HG02623 (cell line): ENCODE results near the gene GARNL3.

Experiments
- ATAC-seq: cut with Tn5 transposase; IDR thresholded peaks from one replicate; pipeline ENCODE4 v1.9.1; 2021; ENCODE audit warnings: moderate library complexity; ENCODE audit not compliant: unreplicated experiment

GARNL3 gene, protein sequence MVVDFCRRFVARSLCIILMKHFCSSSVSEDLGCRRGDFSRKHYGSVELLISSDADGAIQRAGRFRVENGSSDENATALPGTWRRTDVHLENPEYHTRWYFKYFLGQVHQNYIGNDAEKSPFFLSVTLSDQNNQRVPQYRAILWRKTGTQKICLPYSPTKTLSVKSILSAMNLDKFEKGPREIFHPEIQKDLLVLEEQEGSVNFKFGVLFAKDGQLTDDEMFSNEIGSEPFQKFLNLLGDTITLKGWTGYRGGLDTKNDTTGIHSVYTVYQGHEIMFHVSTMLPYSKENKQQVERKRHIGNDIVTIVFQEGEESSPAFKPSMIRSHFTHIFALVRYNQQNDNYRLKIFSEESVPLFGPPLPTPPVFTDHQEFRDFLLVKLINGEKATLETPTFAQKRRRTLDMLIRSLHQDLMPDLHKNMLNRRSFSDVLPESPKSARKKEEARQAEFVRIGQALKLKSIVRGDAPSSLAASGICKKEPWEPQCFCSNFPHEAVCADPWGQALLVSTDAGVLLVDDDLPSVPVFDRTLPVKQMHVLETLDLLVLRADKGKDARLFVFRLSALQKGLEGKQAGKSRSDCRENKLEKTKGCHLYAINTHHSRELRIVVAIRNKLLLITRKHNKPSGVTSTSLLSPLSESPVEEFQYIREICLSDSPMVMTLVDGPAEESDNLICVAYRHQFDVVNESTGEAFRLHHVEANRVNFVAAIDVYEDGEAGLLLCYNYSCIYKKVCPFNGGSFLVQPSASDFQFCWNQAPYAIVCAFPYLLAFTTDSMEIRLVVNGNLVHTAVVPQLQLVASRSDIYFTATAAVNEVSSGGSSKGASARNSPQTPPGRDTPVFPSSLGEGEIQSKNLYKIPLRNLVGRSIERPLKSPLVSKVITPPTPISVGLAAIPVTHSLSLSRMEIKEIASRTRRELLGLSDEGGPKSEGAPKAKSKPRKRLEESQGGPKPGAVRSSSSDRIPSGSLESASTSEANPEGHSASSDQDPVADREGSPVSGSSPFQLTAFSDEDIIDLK

DNA sequence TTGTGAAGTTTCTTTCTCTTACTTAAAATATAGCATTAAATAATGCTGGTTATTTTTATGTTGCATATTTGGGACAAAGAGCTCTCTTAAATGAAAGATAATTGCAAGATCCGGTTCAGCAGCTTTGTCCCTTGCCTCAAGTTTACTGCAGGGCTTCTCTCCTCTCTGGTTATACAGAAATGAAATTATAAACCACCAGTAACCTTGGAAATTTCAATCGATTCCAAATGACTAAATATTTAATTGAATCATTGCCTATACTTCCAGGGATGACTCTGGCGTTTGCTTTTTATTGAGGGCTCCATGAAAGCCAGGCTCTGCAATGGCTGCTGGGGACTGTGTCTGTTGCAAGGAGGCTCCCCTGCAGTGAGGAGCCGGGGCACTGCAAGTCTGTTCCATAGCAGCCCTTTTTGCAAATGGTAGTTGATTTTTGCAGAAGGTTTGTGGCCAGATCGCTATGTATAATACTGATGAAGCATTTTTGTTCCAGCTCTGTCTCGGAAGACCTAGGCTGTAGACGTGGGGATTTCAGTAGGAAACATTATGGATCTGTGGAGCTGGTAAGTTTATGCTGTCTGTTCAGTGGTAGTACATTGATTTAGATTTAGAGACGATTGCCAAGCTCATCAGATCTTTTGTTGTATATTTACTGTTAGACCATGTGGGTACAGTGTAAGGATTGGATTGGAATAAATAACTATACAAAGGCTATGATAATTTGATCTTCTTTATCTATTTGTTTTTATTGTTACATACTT, at the start of gene GARNL3:
Gene GARNL3 (plus strand): TSS at position 313 of the 758 bp plus-strand sequence. CDS start 104 bp downstream, at position 417.
- no peak for ATAC-seq

DNA sequence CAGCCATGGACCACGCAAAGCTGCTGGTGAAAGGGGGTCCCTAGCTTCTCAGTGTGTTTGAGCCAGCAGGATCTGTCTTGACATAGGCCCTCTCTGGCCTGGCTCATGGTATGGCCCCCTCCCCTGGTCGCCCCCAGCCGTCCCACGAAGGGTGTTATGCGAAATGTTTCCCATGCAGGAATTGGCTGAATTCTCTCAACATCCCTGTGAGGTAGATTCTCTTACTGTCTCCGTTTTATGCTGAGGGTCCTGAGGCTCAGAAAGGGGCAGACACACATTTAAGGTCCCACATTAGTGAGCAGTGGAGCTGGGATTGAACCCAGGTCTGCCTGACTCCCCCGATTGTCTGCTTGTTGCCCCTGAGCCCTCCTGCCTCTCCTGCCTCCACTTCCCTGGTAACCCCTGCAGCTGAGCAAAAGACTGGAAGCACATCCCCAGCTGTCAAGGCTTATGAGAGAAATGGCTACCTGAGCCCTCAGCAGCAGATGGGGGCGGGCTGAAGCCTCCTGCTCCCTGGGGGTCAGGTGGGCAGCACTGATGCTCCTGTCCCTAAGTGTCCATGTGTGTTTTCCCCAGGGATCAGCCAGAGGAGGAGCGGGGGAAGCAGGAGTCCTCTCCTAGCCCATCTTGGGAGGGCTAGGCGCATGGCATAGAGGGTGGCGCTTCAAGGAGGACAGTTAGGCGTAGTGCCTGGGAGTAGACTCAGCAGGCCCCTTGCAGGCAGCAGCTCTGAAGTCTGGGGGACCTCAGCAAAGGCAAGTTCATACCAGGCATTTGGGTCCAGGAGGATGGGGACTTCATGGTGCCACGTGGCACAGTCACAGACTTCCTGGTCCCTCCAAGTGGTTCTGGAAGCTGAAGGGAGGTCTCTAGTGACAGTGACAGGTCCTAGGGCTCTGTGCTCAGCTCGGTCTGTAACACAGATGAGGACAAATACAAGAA, 49.0 kb upstream of the GARNL3 start:
- ATAC-seq: no peak

DNA sequence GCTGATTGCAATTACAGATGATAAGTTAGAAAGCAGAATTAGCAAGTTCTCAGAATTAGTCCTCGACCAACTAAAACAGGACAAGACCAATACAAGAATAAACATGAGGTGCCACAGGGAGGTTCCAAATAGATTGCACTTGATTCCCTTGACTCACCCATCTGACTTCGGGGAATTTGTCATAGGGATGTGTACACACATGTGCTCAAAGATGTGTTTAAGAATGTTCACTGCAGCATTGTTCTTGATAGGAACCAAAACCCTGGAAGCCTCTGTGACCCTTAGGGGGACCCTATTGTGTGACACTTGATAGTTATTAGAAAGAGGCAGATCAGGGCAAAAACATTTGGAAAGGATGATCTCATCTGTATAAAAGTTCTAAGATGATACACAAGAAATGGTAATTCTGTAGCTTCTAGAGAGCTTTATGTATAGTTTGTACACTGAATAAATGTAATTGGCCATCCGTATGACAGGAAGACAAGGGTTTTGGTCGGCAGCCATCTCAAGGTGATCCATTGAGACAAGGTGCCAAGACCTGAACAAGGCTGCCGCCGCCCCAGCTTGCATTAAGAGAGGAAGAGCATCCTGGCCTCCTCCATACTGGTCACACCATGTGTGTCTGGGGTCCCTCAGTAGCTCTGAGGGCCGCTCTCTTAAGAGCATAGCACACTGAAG, 48.2 kb upstream of the GARNL3 start:
- no peak for ATAC-seq

DNA sequence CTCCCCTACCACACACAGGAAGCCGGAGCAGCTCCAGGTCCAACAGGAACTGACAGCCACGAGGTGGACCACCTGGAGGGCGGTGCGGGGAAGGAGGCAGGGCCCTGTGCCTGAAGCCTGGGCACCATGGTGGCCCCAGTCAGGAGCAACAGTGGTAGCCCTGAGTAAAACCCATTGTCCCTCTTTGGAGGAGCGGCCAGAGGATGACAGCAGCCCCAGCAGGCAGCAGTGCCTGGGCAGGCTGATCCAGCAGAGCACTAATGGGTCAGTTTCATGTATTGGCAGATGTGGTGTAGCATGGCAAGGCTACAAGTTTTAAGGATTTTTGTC, 47.7 kb upstream of the GARNL3 start:
- no peak for ATAC-seq

DNA sequence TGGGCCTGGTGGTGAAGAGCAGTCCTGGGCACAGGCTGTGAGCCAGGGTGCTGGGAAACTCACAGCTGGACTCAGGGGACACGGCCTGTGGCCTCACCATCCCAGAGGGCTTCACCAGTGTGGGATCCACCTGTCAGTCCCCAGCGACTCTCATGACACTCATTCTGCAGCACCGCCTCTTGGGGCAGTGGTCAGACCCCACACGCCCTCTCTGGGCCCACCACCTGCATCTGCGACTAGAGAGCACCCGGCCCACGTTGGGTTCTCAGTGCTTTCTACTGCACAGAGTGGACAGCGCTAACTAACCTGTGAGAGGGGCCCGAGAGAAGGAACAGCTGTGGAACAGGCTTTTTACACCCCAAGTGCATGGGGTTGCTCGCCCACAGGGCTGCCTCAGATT, 45.8 kb upstream of the GARNL3 start:
- ATAC-seq: no peak

DNA sequence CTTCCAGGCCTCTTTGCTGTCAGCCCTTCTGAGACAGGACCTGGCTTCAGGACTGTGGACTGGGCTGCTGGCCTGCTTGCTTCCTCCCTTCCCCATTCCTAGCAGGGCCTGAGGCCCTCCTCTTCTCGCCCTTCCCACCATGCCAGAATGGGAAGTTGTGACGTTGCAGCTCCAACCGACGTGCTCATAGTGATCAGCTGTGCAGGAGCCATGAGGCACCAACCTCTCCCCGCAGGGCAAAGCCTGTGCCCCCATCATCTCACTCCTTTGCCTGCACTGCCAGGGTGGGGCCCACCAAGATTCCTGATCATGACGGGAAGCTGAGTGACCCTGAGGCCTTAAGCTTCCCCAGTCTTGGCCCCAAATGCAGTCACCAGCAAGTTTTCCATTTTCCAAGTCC, 45.1 kb upstream of the GARNL3 start:
- ATAC-seq: no peak

DNA sequence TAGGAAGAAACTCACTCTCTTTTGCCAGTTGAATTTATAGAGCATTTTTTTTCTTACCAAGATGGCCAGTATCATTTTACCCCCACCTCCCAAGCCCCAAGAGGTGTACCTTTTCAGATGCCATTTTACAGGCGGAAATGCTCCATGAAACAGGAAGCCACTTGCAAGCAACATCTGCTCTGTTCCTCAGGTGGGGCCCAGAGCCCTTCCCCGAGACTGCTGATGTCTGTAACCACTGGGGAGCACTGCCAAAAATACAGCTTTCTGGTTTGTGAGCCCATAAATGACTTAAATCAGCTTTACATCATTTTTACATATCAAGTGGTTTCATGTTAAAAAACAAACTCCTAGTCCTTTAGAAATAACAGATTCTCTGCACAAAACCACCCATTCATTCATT, 42.9 kb upstream of the GARNL3 start:
- ATAC-seq: no peak

DNA sequence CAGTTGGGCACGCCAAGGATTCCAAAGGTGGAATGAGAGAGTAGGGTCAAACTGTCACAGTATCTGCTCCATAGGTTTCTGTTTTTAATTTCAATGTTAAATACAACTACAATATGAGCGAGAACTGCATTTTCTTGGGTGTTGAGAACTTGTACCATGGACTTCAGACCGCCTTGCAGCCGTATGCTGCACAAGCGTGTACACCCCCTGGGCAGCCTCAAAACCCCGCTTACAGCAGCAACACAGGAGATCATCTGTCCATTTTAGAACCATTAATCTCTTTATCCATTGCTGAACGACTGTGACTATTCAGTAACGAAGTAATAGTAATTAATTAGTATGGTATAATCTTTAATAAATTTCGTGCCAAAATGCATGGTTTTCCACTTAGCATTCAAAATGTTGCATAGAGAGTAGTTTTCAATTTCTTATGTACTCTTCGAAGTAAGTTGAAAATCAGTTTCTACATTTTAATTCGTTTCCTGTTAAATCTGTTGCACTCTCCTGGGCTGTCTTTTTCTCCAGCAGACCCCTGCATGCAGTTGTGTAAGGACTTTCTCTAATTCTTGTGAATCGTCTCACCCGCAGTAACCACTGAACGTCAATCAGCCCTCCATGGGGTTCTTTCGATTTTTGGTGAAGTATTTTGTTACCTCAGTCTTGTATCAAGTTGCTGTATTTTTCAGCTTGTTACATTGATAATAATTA, 42.0 kb upstream of the GARNL3 start:
- ATAC-seq: no peak

DNA sequence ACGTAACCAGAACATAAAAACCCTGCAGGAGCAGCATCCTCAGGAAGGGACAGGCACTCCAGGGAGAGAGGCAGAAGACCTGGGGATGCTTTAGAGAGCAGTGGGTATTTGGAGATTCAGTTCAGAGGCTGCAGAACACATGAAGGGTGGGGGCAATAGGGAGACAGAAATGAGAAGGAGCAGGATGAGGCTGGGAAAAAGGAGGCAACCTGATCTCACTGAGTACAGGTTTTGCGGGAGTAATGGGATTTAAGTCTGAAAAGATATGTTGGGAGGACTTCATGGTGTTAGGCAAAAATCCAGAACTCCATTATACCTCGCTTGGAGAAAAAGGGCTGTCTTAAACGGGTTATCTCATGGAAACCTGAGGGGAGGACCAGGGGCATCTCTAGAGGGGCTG, 41.3 kb upstream of the GARNL3 start:
- ATAC-seq: no peak

DNA sequence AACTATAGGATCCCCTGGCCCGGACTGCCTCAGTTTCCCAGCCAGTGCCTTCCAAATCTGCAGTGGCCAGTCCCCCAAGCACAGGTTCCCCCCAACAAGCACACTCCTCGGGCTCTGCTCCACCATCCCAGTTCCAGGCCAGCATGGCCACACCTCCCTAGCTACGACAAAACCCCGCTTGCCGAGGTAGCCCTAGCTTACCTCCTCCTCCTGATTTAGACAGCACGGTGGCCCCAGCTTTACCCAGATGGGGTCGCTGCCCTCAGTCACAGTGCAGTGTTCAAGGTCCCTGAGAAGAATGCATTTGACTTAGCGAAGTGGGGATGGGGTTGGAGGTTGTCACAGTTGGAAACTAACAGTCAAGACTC, 40.8 kb upstream of the GARNL3 start:
- ATAC-seq: no peak

DNA sequence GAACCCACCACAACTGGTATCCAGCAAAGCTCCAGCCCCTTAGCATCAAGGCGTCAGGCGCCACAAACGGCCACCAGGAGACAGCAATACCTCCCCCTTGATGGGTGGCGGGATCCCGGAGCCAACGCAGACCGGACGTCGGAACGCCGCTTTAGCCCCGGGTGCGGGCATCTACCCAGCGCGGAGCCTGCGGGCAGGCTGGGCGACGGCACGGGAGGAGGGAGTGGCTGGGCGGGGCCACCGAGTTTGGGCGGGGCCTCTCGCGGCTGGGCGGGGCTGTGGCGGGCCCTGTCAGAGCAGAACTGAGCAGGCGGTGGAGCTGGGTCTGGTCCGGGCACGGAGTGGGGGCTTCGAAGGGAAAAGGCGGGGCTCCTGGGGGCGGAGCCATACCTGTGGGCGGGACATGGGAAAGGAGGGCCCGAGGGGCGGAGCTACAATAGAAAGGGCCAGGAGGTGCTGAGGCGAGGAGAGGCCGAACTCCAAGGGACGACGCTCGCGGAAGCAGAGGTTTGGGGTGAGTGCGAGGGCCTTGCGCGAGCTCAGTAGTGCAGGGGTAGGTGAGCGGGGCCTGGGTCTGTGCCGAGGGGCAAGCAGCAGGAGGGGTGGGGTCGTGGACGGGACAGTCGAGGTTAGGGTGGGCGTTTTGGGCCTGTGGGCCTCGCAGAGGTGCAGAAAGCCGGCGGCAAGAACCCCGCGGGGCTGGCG, 40.2 kb upstream of the GARNL3 start:
- ATAC-seq: peak; percentile 37

DNA sequence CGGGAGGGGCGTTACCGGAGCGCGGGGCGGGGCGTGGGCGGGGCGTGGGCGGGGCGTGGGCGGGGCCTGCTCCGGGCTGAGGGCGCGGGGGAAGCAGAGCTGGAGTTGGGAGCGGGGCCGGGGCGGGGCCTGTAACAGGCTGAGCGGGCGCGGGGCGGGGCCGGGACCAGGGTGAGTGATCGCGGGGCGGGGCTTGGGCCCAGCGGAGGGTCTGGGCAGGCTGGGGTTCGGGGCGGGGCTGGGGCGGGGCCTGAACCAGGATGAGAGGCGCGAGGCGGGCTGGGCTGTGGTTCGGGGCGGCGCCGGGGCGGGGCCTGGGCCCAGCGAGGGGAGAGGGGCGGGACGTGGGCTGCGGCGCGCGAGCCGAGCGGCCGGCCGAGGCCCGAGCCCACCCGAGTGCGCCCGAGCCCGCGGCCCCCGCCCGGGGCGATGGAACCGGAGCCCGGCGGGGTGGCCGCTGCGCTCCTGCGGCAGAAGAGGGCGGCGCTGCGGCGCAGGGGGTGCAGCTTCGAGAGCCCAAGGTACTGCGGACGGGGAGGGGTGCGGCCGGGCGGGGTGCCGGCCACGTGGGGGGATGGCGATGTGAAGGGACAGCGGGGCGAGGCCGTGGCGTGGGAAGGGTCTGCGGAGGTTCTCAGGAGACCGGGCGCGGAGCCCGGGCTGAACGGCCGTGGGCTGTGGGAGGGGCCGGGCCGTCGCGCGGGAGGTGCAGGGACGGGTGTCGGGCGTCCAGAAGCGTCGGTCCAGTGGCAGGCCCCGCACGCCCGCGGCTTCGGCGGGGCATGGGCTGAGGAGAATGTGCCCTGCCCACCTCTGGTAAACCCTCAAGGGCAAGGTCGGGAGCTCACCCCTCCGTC, 39.5 kb upstream of the GARNL3 start:
- ATAC-seq: peak; percentile 51

DNA sequence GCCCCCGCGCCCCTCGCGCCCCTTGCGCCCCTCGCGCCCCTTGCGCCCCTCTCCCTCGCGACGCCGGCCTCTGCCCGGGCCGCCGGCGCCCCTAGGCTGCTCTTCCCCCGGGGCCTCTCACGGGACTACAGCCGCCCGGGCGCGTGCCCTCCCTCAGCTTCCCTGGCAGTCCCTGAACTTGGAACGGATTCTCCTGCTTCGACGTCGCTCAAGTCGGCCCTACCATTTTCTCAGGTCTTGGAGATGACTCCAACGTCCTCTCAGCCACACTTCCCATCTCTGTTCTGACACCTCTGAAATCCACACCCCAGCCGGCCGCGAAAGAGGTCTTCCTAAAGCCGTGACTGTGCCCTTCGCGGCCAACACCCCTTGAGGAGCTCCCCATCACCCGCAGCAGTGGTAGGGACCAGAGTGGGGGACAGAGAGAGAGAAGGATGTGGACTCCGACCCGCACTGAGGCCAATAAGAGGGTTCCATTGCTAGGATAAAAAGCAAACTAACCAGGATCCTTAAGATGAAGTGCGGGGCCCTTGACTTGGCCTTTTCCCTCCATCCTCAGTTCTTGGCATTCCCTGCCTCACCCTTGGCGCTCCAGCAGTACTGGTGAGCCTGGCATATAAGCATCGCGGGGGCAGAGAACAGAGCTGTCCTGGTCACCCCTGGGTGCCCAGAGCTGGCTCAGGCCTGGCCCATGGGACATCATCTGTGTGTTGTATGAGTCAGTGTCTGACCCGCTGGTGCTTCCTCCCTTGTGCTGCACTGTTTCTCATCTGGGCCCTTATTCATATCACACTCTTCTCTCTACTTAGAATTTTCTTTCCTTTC, 38.6 kb upstream of the GARNL3 start:
- no peak for ATAC-seq

DNA sequence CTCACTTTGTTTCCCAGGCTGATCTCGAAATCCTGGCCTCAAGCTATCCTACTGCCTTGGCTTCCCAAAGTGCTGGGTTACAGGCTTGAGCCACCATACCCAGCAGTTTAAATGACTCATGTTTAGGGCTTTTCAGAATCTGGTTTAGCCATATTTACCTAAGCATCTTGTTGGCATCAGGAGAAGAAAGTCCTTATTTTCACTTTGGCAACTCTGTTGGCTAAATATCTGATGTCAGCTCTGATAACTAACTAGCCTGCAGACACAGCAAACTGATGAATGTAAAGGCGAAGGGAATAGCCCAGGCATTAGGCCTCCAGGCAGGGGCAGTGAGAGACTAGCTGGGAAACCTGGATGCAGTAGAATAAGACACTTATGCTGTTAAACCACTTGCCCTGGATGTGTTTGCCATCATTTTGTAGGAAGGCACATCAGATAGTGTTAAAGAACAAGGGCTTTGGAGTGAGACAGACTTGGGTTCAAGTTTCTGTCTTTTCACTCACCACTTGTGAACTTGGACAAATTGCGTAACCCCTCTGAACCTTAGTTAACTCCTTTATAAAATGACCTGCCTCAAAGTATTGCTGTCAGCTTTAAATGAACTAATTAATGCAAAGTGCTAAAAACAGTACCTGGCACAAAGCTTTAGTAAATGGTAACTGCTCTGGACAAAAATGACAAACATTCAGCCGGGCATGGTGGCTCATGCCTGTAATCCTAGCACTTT, 34.7 kb upstream of the GARNL3 start:
- no peak for ATAC-seq

DNA sequence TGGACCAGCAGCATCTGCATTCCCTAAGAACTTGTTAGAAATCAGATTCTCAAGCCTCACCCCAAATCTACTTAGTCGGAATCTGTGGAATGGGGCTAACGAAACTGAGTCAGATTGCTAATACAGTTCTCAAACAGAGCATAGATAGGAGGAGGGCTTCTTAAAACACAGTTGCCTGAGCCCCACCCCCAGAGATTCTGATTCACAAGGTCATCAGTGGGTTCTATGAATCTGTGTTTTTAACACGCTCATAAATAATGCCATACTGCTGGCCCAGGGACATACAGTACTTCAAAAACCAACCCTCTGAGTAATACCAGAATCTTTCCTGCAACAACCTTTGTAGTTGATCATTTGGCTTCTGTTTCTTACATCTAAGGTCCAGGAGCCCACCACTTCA, 32.9 kb upstream of the GARNL3 start:
- ATAC-seq: no peak
